ENCODE data around the gene KRIT1.
"Not testable (repeated sequence)": the region's sequence is repeated elsewhere in the genome, so short reads cannot be mapped to it uniquely, and the experiment has no call there.

KRIT1 gene

GRCh38 chr7:92246360-92247101 lies 817 bp upstream of the KRIT1 start:
- no peak for DNase-seq

GRCh38 chr7:92244808-92245486 lies 767 bp downstream of the KRIT1 start:
- DNase-seq, result no peak

GRCh38 chr7:92242972-92243371 lies 2.7 kb downstream of the KRIT1 start:
- no peak for DNase-seq

- no peak for DNase-seq
Observed at GRCh38 chr7:92230547-92230946, 15.2 kb downstream of the KRIT1 start.

- DNase-seq, result no peak
Observed at GRCh38 chr7:92228742-92229141, 17.0 kb downstream of the KRIT1 start.

GRCh38 chr7:92228100-92228499 lies 17.6 kb downstream of the KRIT1 start:
- DNase-seq, result no peak

- no peak for DNase-seq
Observed at GRCh38 chr7:92226981-92227380, 18.7 kb downstream of the KRIT1 start.

- DNase-seq, result no peak
Observed at GRCh38 chr7:92221766-92222165, 23.9 kb downstream of the KRIT1 start.

GRCh38 chr7:92206672-92207071 lies 39.0 kb downstream of the KRIT1 start:
- no peak for DNase-seq

GRCh38 chr7:92205987-92206386 lies 39.7 kb downstream of the KRIT1 start:
- DNase-seq, result no peak

- DNase-seq, result no peak
Observed at GRCh38 chr7:92200791-92201190, 44.9 kb downstream of the KRIT1 start.

GRCh38 chr7:92192326-92192725 lies 53.4 kb downstream of the KRIT1 start:
- DNase-seq, result no peak

GRCh38 chr7:92189246-92189645 lies 56.5 kb downstream of the KRIT1 start:
- not testable (repeated sequence) for DNase-seq

GRCh38 chr7:92184294-92184693 lies 61.4 kb downstream of the KRIT1 start:
- DNase-seq, result not testable (repeated sequence)

- peak; percentile 65 to 83 (median 78) for DNase-seq
Observed at GRCh38 chr7:92178928-92179924, 66.5 kb downstream of the KRIT1 start, which contains the start of gene LRRD1. Gene LRRD1, minus strand, starts transcription at chr7:92179142. Its CDS starts 13,940 bp downstream, at chr7:92165202.

GRCh38 chr7:92177362-92177761 lies 68.4 kb downstream of the KRIT1 start:
- no peak for DNase-seq

GRCh38 chr7:92169529-92169928 lies 76.2 kb downstream of the KRIT1 start:
- not testable (repeated sequence) for DNase-seq

GRCh38 chr7:92161271-92161670 lies 84.4 kb downstream of the KRIT1 start:
- no peak for DNase-seq

GRCh38 chr7:92158660-92159575 lies 86.8 kb downstream of the KRIT1 start:
- no peak for DNase-seq

- DNase-seq, result no peak
Observed at GRCh38 chr7:92156990-92157389, 88.7 kb downstream of the KRIT1 start.

- no peak for DNase-seq
Observed at GRCh38 chr7:92155108-92155739, 90.5 kb downstream of the KRIT1 start.
